HS-27A (cell line): ENCODE data around the gene ERP29.
"Not testable (repeated sequence)": the region's sequence is repeated elsewhere in the genome, so short reads cannot be mapped to it uniquely, and the experiment has no call there.

Source experiments
- DNase-seq: peaks from one replicate; pipeline ENCODE4 v3.0.0-alpha.2; 2012; ENCODE audit warnings: low read depth, missing footprints

The ERP29 gene

GRCh38 chr12:112001576-112001975 is 11.7 kb upstream of the ERP29 start:
- no peak for DNase-seq

GRCh38 chr12:112004041-112004440 is 9.2 kb upstream of the ERP29 start:
- DNase-seq, result no peak

DNA sequence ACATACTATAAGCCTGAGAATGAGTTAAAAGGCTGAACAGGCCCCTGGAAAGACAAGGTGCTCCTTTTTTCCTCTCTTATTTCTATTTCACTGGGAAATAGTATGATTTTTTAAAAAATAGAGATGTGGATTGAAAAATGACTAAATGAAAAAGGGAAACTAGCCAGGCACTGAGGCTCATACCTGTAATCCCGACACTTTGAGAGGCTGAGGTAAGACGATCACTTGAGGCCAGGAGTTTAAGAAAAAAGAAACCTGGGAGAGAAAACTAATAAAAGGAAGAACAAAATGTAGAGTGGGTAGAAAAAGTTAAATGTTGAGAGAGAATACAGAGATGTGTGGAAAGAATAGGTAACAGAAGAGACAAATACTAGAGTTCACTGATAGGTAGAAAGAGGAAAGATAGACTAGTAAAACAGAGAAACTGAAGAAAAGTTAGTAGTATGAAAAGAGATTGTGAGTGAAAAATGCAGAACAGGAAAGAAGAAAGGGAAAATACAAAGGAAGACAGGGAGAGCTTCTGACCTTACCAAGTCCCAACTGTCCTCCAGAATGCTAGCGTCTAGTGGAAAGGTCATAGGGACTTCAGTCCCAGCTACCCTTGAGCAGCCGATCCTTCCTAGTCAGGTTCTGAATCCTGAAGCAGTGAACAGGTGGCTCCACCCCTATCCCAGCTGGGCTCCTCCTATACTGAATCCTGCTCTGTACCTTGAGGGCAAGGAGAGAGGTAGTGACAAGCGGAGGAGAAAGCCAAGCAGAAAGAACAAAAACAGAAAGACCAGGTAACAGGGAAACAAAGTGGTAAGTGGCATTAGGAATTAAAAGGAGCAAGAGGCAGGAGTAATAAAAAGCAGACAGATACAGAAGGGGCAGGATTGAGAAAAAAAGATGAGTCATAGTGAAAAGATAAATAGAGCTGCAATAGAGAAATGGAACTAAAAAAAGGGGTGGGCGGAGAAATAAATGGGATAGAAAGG is 7.5 kb upstream of the ERP29 start:
- DNase-seq, result no peak

DNA sequence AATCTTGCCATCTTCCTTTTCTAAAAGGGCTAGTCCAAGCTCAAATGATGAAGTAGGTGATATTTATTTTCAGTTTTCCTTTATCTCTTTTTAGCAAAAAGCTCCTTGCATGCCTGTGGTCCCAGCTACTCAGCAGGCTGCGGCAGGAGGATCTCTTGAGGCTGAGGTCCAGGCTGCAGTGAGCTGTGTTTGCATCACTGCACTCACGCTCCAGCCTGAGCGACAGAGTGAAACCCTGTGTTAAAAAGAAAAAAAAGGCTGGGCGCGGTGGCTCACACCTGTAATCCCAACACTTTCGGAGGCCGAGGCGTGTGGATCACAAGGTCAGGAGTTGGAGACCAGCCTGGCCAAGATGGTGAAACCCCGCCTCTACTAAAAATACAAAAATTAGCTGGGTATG is 5.3 kb upstream of the ERP29 start:
- no peak for DNase-seq

GRCh38 chr12:112008918-112009317 is 4.3 kb upstream of the ERP29 start:
- no peak for DNase-seq

GRCh38 chr12:112009596-112009995 is 3.6 kb upstream of the ERP29 start:
- DNase-seq, result not testable (repeated sequence)

DNA sequence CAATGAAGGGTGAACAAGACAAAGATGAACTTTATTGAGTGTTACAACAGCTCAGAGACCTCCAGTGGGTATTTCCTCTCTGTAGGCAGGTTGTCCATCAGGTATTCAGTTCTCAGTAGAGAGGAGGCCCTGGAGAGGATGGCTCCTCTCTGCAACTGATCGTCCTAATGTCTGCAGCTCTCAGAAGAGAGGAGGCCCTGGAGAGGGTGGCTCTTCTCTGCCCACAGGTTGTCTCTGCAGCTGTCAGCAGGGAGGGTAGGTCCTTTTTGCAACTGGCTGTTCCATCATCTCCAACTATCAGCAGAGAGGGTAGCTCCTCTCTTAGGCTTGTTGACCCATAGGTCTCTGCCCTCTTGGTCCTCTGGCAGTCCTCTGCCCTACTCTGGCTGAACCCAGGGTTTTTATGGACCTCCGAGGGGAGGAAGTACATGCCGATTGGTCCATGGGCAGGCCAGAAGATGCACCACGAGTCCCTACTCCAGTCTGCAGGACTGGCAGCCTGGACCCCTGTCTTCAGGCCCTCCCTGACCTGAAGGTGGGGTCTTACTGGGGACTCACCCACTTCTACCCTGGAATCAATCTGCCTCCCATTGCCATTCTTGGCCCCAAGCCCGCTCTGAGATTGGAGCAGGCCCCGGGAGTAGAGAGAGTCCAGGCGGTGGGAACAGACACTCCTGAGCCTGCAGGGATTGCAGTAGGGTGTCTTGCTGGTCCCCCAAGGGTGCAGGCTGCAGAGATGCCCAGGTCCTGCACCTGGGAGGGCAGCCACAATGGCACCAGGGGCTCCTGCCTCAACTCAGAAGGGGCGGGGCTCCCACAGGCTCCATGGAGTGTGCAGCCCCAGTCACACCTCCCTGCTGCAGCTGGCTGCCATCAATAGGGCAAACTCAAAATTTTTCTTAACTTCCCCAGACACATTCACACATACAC is 2.5 kb upstream of the ERP29 start:
- no peak for DNase-seq

DNA sequence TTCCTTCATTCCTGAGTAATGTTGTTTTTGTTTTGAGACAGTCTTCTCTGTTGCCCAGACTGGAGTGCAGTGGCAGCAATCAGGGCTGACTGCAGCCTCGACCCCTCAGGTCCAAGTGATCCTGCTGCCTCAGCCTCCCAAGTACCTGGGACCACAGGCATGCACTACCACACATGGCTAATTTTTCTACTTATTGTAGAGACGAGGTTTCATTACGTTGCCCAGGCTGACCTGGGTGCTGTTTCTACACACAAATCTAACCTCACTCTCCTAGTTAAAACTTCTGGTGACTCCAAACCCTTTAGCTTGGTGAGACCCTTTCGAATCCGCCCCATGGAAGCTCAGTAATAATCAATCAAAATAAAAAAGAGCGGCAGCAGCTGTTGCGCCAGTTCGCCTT is 1.5 kb upstream of the ERP29 start:
- no peak for DNase-seq

- peak; percentile 26 for DNase-seq
These were observed 576 bp downstream of the ERP29 start for GRCh38 chr12:112013601-112014402.

DNA sequence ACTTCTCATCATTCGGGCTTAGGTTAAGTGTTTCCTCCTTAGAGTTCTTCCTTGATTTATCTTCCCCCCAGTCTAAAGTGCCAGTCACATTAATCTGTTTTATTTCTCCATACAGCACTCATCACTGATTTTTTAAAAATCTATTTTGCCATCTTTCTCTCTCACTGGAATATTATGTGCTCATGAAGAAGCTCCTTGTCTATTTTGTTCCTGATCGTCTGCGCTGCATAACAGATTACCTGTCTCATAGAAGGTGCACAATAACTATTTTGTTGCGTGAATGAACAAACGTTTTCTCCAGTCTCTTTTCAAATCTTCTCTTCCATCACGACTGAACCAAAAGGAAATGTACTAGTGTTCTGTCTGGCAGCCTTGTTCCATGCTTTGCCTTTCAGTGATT is 2.7 kb downstream of the ERP29 start:
- DNase-seq, result no peak

DNA sequence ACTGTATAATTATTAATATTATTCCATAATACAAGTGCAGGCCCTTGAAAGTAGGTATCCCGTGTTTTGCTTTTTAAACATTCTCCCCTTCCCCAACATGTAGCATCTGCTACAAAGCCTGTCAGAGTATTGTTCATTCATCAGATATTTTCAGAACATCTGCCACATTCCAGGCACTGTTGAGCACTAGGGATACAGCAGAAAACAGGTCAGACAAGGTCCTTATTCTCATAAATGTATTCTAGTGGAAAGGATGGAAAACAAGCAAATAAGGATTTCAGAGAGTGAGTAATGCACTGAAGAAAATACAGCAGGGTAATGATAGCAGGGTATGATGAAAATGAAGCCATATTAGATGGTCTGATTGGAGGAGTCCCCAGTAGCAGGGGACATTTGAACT is 3.8 kb downstream of the ERP29 start:
- no peak for DNase-seq

- DNase-seq, result peak; percentile 40
These were observed 5.5 kb downstream of the ERP29 start for GRCh38 chr12:112018571-112019237.

DNA sequence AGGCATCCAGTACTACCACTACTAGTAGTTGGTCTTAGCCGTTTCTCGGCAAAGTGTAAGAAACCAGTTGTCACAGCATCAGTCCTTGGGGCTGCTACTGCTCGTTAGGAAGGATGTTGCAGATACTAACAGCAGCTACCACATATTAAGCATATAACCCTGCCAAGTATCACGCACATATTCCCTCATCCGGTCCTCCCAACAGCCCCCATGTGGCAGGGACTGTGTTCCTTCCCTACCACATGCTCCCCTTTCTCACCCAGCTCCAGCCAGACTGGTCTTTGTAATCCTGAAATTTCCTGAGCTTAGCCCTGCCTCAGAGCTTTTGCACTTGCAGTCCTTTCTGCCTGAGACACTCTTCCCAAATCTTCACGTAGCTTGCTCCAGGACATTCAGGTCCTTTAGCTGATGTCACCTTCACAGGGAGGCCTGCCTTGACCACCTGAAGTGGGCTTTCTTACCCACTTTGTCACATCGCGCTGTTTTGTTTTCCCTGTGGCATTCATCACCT is 7.8 kb downstream of the ERP29 start:
- DNase-seq, result no peak

GRCh38 chr12:112022241-112023016 is 9.2 kb downstream of the ERP29 start:
- DNase-seq, result no peak

- DNase-seq, result no peak
These were observed 10.7 kb downstream of the ERP29 start for GRCh38 chr12:112023759-112024396.

DNA sequence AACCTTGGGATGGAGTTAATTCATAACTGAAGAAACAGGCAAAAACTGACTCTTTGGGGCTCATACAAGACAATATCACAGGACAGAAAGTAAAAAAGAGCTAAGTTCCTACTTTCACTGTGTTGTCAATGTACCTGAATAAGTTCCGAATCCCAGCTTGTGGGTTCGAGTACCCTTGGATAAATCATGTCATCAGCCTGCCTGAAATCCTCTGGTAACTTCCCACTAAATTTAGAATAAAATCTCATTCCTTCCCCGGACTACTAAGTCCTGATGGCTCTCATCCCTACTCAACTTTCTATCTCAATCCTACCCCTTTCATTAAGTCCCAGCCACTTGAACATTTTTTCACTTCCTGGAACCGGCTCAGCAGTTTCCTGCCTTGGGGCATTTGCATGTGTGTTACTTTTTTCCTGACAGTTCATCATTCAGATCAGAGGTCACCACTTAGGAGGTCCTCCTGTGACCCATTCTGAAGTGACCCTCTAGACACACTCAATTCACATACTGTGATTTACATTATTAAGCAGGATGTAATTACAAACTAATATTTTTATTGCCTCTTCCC is 12.7 kb downstream of the ERP29 start:
- DNase-seq, result no peak

DNA sequence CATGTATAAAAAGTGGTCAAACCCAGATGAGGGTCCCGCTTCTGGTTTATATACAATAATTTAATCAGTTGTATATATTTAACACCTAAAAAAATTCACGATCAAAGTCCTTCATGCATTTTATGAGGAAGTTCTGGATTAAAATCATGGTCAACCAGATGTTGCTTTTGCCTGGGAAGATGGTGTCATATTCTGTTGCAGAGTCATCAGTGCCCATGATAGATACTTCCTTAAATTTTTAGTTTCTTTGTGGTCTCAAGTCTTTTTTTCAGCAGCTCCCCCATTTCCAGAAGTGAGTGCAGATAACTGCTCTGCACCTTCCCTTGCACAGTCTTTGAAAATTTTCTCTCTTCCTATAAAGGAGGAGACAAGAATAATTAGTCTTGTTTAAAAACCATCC is 16.1 kb downstream of the ERP29 start:
- no peak for DNase-seq

DNA sequence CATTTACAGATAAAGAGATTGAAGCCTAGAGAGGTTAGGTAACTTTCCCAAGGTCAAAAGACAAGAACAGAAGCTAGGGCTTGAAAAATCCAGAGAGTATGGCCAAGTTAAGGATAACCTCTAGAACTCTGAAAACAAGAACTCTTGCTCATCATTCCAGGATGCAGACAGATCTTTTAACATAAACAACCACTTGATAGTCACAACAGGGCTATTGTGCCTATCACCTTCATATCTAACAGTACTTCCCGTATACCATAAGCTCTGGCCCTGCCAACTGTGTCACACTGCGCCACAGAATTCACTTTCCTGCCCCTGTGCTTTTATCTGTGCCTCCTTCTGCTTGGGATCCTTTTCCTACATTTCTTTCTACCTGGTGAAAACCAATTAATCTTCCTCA is 18.2 kb downstream of the ERP29 start:
- DNase-seq, result no peak

GRCh38 chr12:112032292-112032691 is 19.1 kb downstream of the ERP29 start:
- DNase-seq, result no peak
